Smooth muscle cell (in vitro differentiated cells): ENCODE data around the gene RAPSN. TPM values are rescaled to one million over a fixed set of nuclear protein-coding genes. Genes with fewer than 3 reads are reported as not detected.

Experiments
- DNase-seq: peaks from one replicate; lab custom pipeline; 2025; ENCODE audit not compliant: unreplicated experiment; lab: John Stamatoyannopoulos, UW
- H2AFZ ChIP-seq: fragments of 200-600 bp; sonication (generic); 2 replicates; pipeline ENCODE4 v1.6.0; 2016; ENCODE audit warnings: antibody characterized with exemption, low read depth, mild to moderate bottlenecking
- H3F3A ChIP-seq: fragments of 200-600 bp; sonication (generic); 2 replicates; pipeline ENCODE4 v1.6.0; 2017; ENCODE audit warnings: antibody characterized with exemption, low read depth
- H3K27ac ChIP-seq: fragments of 200-600 bp; sonication (generic); 2 replicates; pipeline ENCODE4 v1.5.1; 2016; ENCODE audit warnings: low read depth, mild to moderate bottlenecking
- H3K27me3 ChIP-seq: fragments of 200-600 bp; sonication (generic); 2 replicates; pipeline ENCODE4 v1.6.1; 2016; ENCODE audit warnings: low read depth, mild to moderate bottlenecking
- H3K36me3 ChIP-seq: fragments of 200-600 bp; sonication (generic); 2 replicates; pipeline ENCODE4 v1.5.1; 2016; ENCODE audit warnings: low read depth
- H3K4me1 ChIP-seq: fragments of 200-600 bp; sonication (generic); 2 replicates; pipeline ENCODE4 v1.5.1; 2016; ENCODE audit warnings: low read depth
- H3K4me2 ChIP-seq: fragments of 200-600 bp; sonication (generic); 2 replicates; pipeline ENCODE4 v1.6.0; 2016; ENCODE audit warnings: mild to moderate bottlenecking
- H3K4me3 ChIP-seq: fragments of 200-600 bp; sonication (generic); 2 replicates; pipeline ENCODE4 v1.5.1; 2016; ENCODE audit warnings: mild to moderate bottlenecking
- H3K79me2 ChIP-seq: fragments of 200-600 bp; sonication (generic); 2 replicates; pipeline ENCODE4 v1.6.0; 2016; ENCODE audit warnings: low read depth, mild to moderate bottlenecking
- H3K9ac ChIP-seq: fragments of 200-600 bp; sonication (generic); 2 replicates; pipeline ENCODE4 v1.6.0; 2016; ENCODE audit warnings: low read depth
- H3K9me3 ChIP-seq: fragments of 200-600 bp; sonication (generic); replicated peaks from 2 replicates; pipeline ENCODE4 v1.5.1; 2016; ENCODE audit warnings: low read depth
- H4K20me1 ChIP-seq: fragments of 200-600 bp; sonication (generic); 2 replicates; pipeline ENCODE4 v1.6.0; 2016; ENCODE audit warnings: low read depth
- WGBS: methylation state at CpG from one replicate; pipeline ENCODE4 v1.1.7; 2016; ENCODE audit warnings: low lambda C conversion rate; 5-methylcytosine and 5-hydroxymethylcytosine counted together
- polyA plus RNA-seq: library from polyadenylated mRNA; unstranded; fragments of >200 nt; fragmentation: Nextera tagmentation; extraction: Ambion mirVana; gene quantifications from 2 replicates; pipeline ENCODE4 v1.2.1, GENCODE V29; 2016
- total RNA-seq: library from RNA; depleted of rRNA; stranded (reverse); fragments of >200 nt; gene quantifications from 2 replicates; pipeline ENCODE4 v1.2.3, GENCODE V29; 2014
- TF ChIP-seq, protein P1 (sequence below): fragments of 200-600 bp; sonication (generic); IDR thresholded peaks from 2 replicates; pipeline ENCODE4 v1.5.1; 2017; ENCODE audit warnings: borderline replicate concordance, mild to moderate bottlenecking, antibody characterized with exemption; ENCODE audit not compliant: insufficient read depth, poor library complexity, severe bottlenecking

RAPSN gene
- total and polyA plus RNA-seq, 2 experiments from 2014 or later = 0.41 TPM; not detected in 1

DNA sequence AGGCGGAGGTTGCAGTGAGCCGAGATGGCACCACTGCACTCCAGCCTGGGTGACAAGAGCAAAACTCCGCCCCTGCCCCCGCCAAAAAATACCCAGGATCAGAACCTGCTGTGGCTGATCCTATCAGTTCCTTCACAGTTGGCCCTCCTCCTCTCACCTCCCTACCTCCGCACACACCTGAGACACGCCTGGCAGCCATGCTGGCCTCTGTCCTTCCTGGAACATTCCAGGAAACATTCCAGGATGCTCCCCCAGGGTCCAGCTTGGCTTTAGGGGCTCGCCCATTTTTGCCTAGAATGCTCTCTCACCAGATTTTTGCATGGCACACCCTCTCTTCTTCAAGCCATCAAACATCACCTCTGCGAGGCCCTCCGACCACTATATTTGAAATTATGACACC lies 2.1 kb downstream of the RAPSN start:
- no peaks in the 10 kb centered on the region for H4K20me1 ChIP-seq
- TF ChIP-seq, protein P1, sequence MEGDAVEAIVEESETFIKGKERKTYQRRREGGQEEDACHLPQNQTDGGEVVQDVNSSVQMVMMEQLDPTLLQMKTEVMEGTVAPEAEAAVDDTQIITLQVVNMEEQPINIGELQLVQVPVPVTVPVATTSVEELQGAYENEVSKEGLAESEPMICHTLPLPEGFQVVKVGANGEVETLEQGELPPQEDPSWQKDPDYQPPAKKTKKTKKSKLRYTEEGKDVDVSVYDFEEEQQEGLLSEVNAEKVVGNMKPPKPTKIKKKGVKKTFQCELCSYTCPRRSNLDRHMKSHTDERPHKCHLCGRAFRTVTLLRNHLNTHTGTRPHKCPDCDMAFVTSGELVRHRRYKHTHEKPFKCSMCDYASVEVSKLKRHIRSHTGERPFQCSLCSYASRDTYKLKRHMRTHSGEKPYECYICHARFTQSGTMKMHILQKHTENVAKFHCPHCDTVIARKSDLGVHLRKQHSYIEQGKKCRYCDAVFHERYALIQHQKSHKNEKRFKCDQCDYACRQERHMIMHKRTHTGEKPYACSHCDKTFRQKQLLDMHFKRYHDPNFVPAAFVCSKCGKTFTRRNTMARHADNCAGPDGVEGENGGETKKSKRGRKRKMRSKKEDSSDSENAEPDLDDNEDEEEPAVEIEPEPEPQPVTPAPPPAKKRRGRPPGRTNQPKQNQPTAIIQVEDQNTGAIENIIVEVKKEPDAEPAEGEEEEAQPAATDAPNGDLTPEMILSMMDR = no peak
- no peaks in the 10 kb centered on the region for H3F3A ChIP-seq
- H2AFZ ChIP-seq = no peak overlapping the region
- no peak overlapping the region for H3K4me2 ChIP-seq
- H3K9ac ChIP-seq = no peak overlapping the region
- no peak overlapping the region for H3K27ac ChIP-seq
- H3K79me2 ChIP-seq = no peaks in the 10 kb centered on the region
- H3K36me3 ChIP-seq = no peaks in the 10 kb centered on the region
- H3K27me3 ChIP-seq = no peaks in the 10 kb centered on the region
- DNase-seq = no peak
- H3K9me3 ChIP-seq = no peaks in the 10 kb centered on the region
- WGBS = 100% methylated on average over 9 of the region's 9 CpGs
- no peak overlapping the region for H3K4me3 ChIP-seq
- H3K4me1 ChIP-seq = no peaks in the 10 kb centered on the region

DNA sequence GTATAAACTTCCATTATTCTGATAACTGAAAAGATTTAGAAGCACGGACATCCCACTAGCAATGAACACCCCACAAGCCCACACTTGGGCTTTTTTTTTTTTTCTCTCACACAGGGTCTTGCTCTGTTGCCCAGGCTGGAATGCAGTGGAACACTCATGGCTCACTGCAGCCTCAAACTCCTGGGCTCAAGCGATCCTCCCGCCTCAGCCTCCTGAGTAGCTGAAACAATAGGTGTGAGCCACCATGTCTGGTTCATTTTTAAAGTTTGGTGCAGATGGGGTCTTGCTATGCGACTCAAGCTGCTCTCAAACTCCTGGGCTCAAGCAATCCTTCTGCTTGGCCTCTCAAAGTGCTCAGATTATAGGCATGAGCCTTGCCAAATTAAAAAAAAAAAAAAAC lies 3.1 kb downstream of the RAPSN start:
- Histone ChIP-seq H4K20me1 (no peaks in the 10 kb centered on the region), H3K27me3 (no peaks in the 10 kb centered on the region), H3K9me3 (no peaks in the 10 kb centered on the region), H3K4me3 (no peak overlapping the region), H3K9ac (no peak overlapping the region), H2AFZ (no peak overlapping the region), H3K36me3 (no peaks in the 10 kb centered on the region), H3K4me1 (no peaks in the 10 kb centered on the region), H3F3A (no peaks in the 10 kb centered on the region), H3K4me2 (no peak overlapping the region), H3K79me2 (no peaks in the 10 kb centered on the region), H3K27ac (no peak overlapping the region)
- WGBS = 100% methylated on average over 4 of the region's 4 CpGs
- DNase-seq = no peak
- TF ChIP-seq, protein P1 = no peak

DNA sequence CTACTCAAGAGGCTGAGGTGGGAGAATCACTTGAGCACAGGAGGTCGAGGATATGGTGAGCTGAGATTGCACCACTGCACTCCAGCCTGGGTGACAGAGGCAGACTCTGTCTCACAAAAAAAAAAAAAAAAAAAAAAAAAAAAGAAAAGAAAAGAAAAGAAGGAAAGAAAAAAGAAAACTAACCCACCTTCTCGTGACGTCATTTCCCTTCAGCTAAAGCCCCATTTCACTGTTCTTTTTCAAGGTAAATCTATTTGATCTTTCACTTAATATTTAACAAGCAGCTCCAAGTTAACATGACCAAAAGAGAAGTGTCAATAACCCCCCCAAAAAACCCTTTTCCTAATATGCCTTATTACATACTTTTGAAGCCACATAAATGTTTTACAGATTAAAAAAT lies 5.1 kb downstream of the RAPSN start:
- no peak overlapping the region for H2AFZ ChIP-seq
- H3K9me3 ChIP-seq = no peaks in the 10 kb centered on the region
- no peak for DNase-seq
- H4K20me1 ChIP-seq = no peaks in the 10 kb centered on the region
- no peaks in the 10 kb centered on the region for H3F3A ChIP-seq
- no peaks in the 10 kb centered on the region for H3K4me1 ChIP-seq
- no peak overlapping the region for H3K4me3 ChIP-seq
- H3K27ac ChIP-seq = no peak overlapping the region
- TF ChIP-seq, protein P1 = no peak
- no peak overlapping the region for H3K4me2 ChIP-seq
- no peaks in the 10 kb centered on the region for H3K27me3 ChIP-seq
- 85% methylated on average over 3 of the region's 3 CpGs for WGBS
- no peaks in the 10 kb centered on the region for H3K36me3 ChIP-seq
- H3K9ac ChIP-seq = no peak overlapping the region
- no peaks in the 10 kb centered on the region for H3K79me2 ChIP-seq

DNA sequence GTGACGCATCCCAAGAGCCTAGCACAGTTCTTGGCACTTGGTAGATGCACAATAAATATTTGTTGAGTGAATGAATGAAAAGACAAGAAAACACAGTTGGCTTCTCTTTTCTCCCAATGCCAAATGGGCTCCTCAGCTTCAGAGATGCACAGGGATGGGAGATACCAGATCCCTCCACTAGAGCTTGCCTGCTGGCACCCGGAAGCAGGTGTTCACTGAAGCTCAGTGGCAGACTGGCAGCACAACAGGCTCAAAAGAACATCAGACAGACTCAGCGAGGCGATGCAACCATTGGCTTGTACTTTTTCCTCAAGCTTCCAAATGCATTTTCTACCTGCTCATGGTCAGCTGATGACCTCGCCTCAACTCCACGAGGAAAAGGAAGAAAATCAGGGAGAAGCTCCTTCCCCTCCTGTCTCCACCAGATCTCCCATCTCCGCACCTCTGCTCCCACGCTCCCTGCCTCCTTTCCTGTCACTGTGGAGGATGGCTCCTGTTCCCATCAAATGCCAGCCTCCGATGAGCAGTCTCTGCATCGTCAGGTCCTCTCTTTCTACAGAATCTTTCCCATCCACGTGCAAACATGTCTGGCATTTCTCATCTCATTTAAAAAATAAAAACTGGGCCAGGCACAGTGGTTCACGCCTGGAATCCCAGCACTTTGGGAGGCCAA lies 5.8 kb downstream of the RAPSN start:
- no peaks in the 10 kb centered on the region for H4K20me1 ChIP-seq
- H3F3A ChIP-seq = no peaks in the 10 kb centered on the region
- TF ChIP-seq, protein P1 = no peak
- 89% methylated on average over 12 of the region's 12 CpGs for WGBS
- no peak overlapping the region for H3K27ac ChIP-seq
- H3K4me2 ChIP-seq = no peak overlapping the region
- no peaks in the 10 kb centered on the region for H3K27me3 ChIP-seq
- DNase-seq = no peak
- H3K79me2 ChIP-seq = no peaks in the 10 kb centered on the region
- H3K4me3 ChIP-seq = no peak overlapping the region
- no peaks in the 10 kb centered on the region for H3K9me3 ChIP-seq
- no peak overlapping the region for H3K9ac ChIP-seq
- no peaks in the 10 kb centered on the region for H3K36me3 ChIP-seq
- H3K4me1 ChIP-seq = no peaks in the 10 kb centered on the region
- no peak overlapping the region for H2AFZ ChIP-seq
